H1 (cell line): Measurements from ENCODE around the gene KRTAP12-3. TPM values are rescaled to one million over a fixed set of nuclear protein-coding genes. Genes with fewer than 3 reads are reported as not detected.

Source experiments
- CTCF ChIA-PET: fragments of 300-600 bp; sonication (Branson Sonifier 250); formaldehyde crosslinking; loops from one replicate; lab custom pipeline; 2021; ENCODE audit not compliant: partially characterized antibody; lab: Charles Lee
- POLR2A ChIA-PET: fragments of 300-600 bp; sonication (Branson Sonifier 250); formaldehyde crosslinking; loops from one replicate; lab custom pipeline; 2021; ENCODE audit warnings: inconsistent platforms; ENCODE audit not compliant: partially characterized antibody; lab: Charles Lee
- DNase-seq, 2 experiments: peaks; one replicate each; pipeline versions ENCODE4 v3.0.0 to v3.0.0-alpha.2; 2010 to 2022; ENCODE audit warnings: low spot score in 2 of 2, low read depth in 1 of 2, mixed read lengths in 1 of 2
- FAIRE-seq: peaks from 2 replicates; lab custom pipeline; 2011; peaks lifted over from hg19 to GRCh38; lab: Jason Lieb, UNC
- H2AFZ ChIP-seq: 2 replicates; pipeline ENCODE4 v1.8.1; 2012; ENCODE audit warnings: low read length, inconsistent platforms
- H2AK5ac ChIP-seq: 2 replicates; pipeline ENCODE4 v1.6.1; 2013; ENCODE audit warnings: low read depth, low read length
- H2BK120ac ChIP-seq: replicated peaks from 2 replicates; pipeline ENCODE3; 2013; ENCODE audit warnings: low read depth, low read length, inconsistent platforms
- H2BK12ac ChIP-seq: 2 replicates; pipeline ENCODE4 v1.6.1; 2013; ENCODE audit warnings: low read depth, low read length
- H2BK15ac ChIP-seq: 2 replicates; pipeline ENCODE4 v1.6.1; 2013; ENCODE audit warnings: low read length
- H2BK20ac ChIP-seq: 2 replicates; pipeline ENCODE4 v1.6.1; 2013; ENCODE audit warnings: low read length
- H2BK5ac ChIP-seq: 2 replicates; pipeline ENCODE4 v1.6.1; 2013; ENCODE audit warnings: low read depth, low read length
- H3K14ac ChIP-seq: 2 replicates; pipeline ENCODE4 v1.6.1; 2013; ENCODE audit warnings: inconsistent platforms; ENCODE audit not compliant: insufficient read length
- H3K18ac ChIP-seq: 2 replicates; pipeline ENCODE4 v1.6.1; 2013; ENCODE audit warnings: low read length; ENCODE audit errors: extremely low read depth
- H3K23ac ChIP-seq: 2 replicates; pipeline ENCODE4 v1.6.1; 2013; ENCODE audit warnings: inconsistent platforms; ENCODE audit not compliant: insufficient read length
- H3K23me2 ChIP-seq: 2 replicates; pipeline ENCODE4 v1.6.1; 2013; ENCODE audit warnings: low read depth, low read length
- H3K27ac ChIP-seq: 2 replicates; pipeline ENCODE4 v1.6.1; 2011; ENCODE audit warnings: low read depth, low read length, inconsistent platforms
- H3K27me3 ChIP-seq, 4 experiments: replicated peaks in 1 of 4; 1 replicate in 1 of 4; 2 replicates in 3 of 4; pipeline versions ENCODE4 v1.6.1 to v1.8.1; 2011 to 2013; ENCODE audit warnings: low read length in 3 of 4, mild to moderate bottlenecking in 3 of 4, inconsistent platforms in 2 of 4, mixed read lengths in 2 of 4, moderate library complexity in 1 of 4; ENCODE audit not compliant: control insufficient read depth in 3 of 4, insufficient read depth in 3 of 4; ENCODE audit errors: extremely low read depth in 1 of 4
- H3K36me3 ChIP-seq, 4 experiments: 2 replicates each; pipeline versions ENCODE4 v1.6.1 to v1.8.1; 2011 to 2013; ENCODE audit warnings: mild to moderate bottlenecking in 4 of 4, low read length in 3 of 4, moderate library complexity in 2 of 4, control low read depth in 1 of 4, inconsistent platforms in 1 of 4; ENCODE audit not compliant: insufficient read depth in 4 of 4, control insufficient read depth in 2 of 4
- H3K4ac ChIP-seq: replicated peaks from 2 replicates; pipeline ENCODE3; 2013; ENCODE audit warnings: low read length, low read depth, mixed read lengths, inconsistent platforms; ENCODE audit not compliant: insufficient read length
- H3K4me1 ChIP-seq, 4 experiments: replicated peaks in 1 of 4; 1 replicate in 1 of 4; 2 replicates in 3 of 4; pipeline versions ENCODE4 v1.6.1 to v1.8.1; 2011 to 2013; ENCODE audit warnings: low read length in 3 of 4, inconsistent platforms in 2 of 4, mixed read lengths in 1 of 4; ENCODE audit not compliant: insufficient read depth in 4 of 4, control insufficient read depth in 3 of 4
- H3K4me2 ChIP-seq, 2 experiments: 2 replicates each; pipeline versions ENCODE4 v1.6.1 to v1.8.1; 2011 to 2013; ENCODE audit warnings: low read depth in 2 of 2, low read length in 2 of 2, control low read depth in 1 of 2, inconsistent platforms in 1 of 2, mild to moderate bottlenecking in 1 of 2; ENCODE audit not compliant: insufficient read depth in 1 of 2
- H3K4me3 ChIP-seq, 4 experiments: fragments of 200-600, 300-600 bp in 1 of 4; sonication (generic), shearing (Covaris generic), sonication (Bioruptor Twin) in 1 of 4; 2 replicates each; pipeline versions ENCODE4 v1.5.1 to v1.8.1; 2011 to 2016; ENCODE audit warnings: low read length in 4 of 4, low read depth in 3 of 4, control low read depth in 2 of 4, inconsistent platforms in 2 of 4, mild to moderate bottlenecking in 2 of 4, mixed read lengths in 1 of 4, moderate library complexity in 1 of 4; ENCODE audit not compliant: insufficient read depth in 2 of 4; ENCODE audit errors: extremely low read depth in 1 of 4
- H3K56ac ChIP-seq: replicated peaks from 2 replicates; pipeline ENCODE3; 2013; ENCODE audit warnings: low read depth, mild to moderate bottlenecking, mixed read lengths, low read length, inconsistent platforms; ENCODE audit not compliant: insufficient read length
- H3K79me1 ChIP-seq: 2 replicates; pipeline ENCODE4 v1.6.1; 2013; ENCODE audit warnings: low read depth, low read length, control low read depth
- H3K79me2 ChIP-seq, 2 experiments: 2 replicates each; pipeline versions ENCODE4 v1.6.1 to v1.8.1; 2012 to 2013; ENCODE audit warnings: low read length in 2 of 2, mild to moderate bottlenecking in 2 of 2, inconsistent platforms in 1 of 2; ENCODE audit not compliant: insufficient read depth in 2 of 2, control insufficient read depth in 1 of 2
- H3K9ac ChIP-seq, 4 experiments: replicated peaks in 1 of 4; 1 replicate in 1 of 4; 2 replicates in 3 of 4; pipeline versions ENCODE4 v1.6.1 to v1.8.1; 2011 to 2013; ENCODE audit warnings: low read depth in 3 of 4, low read length in 3 of 4, control low read depth in 2 of 4, mild to moderate bottlenecking in 2 of 4, moderate library complexity in 2 of 4, inconsistent platforms in 1 of 4; ENCODE audit errors: extremely low read depth in 1 of 4
- H3K9me3 ChIP-seq, 2 experiments: 2 replicates each; pipeline versions ENCODE4 v1.6.1 to v1.8.1; 2012 to 2013; ENCODE audit warnings: mild to moderate bottlenecking in 2 of 2, moderate library complexity in 2 of 2, control low read depth in 1 of 2, inconsistent platforms in 1 of 2, low read depth in 1 of 2, low read length in 1 of 2, mixed read lengths in 1 of 2; ENCODE audit not compliant: insufficient read depth in 2 of 2
- H4K20me1 ChIP-seq, 2 experiments: replicated peaks in 1 of 2; 2 replicates each; pipeline versions ENCODE3 to v1.8.1; 2011 to 2013; ENCODE audit warnings: inconsistent platforms in 2 of 2, low read length in 2 of 2, mild to moderate bottlenecking in 1 of 2; ENCODE audit not compliant: insufficient read depth in 2 of 2, control insufficient read depth in 1 of 2
- H4K5ac ChIP-seq: 2 replicates; pipeline ENCODE4 v1.6.1; 2013; ENCODE audit warnings: low read length, low read depth, mixed read lengths, inconsistent platforms; ENCODE audit not compliant: insufficient read length
- H4K8ac ChIP-seq: 2 replicates; pipeline ENCODE4 v1.8.0; 2013; ENCODE audit warnings: mild to moderate bottlenecking, moderate library complexity, low read length, inconsistent platforms; ENCODE audit not compliant: insufficient read depth; ENCODE audit errors: extremely low read depth
- H4K91ac ChIP-seq: replicated peaks from 2 replicates; pipeline ENCODE3; 2013; ENCODE audit warnings: low read length, mixed read lengths, inconsistent platforms; ENCODE audit not compliant: insufficient read length
- NRF1 ChIP-seq: IDR thresholded peaks from 2 replicates; pipeline ENCODE4 v1.6.1; 2011; ENCODE audit warnings: mild to moderate bottlenecking, low read depth, low read length, improper control_type of control experiment
- SAP30 ChIP-seq: fragments of 300-600 bp; sonication (generic); IDR thresholded peaks from 2 replicates; pipeline ENCODE4 v1.7.1; 2012; ENCODE audit warnings: low read length, moderate library complexity, mild to moderate bottlenecking, inconsistent platforms; ENCODE audit not compliant: insufficient read depth, insufficient replicate concordance
- SUZ12 ChIP-seq: fragments of 200-600 bp; sonication (generic); IDR thresholded peaks from 2 replicates; pipeline ENCODE4 v1.6.1; 2012; ENCODE audit warnings: mild to moderate bottlenecking, inconsistent platforms, low read length, moderate library complexity, mixed read lengths
- TAF1 ChIP-seq: IDR thresholded peaks from 2 replicates; pipeline ENCODE4 v1.6.1; 2011; ENCODE audit warnings: mild to moderate bottlenecking, low read depth, low read length
- WGBS, 2 experiments: shearing (Covaris generic) in 1 of 2; methylation state at CpG; one replicate each; pipeline versions ENCODE4 v1.1.6 to v1.1.7; 2013 to 2015; ENCODE audit warnings: low lambda C conversion rate in 2 of 2, mixed read lengths in 2 of 2, inconsistent platforms in 1 of 2, low coverage in 1 of 2, missing lambda C conversion rate in 1 of 2; ENCODE audit not compliant: insufficient replicate concordance in 2 of 2, insufficient coverage in 1 of 2, insufficient read length in 1 of 2; ENCODE audit errors: extremely low coverage in 1 of 2, missing lambda C conversion rate in 1 of 2; 5-methylcytosine and 5-hydroxymethylcytosine counted together
- polyA plus RNA-seq, 7 experiments: library from polyadenylated mRNA; depleted of rRNA in 3 of 7; stranded (reverse) in 5 of 7; unstranded in 2 of 7; fragments of >200 nt in 5 of 7; fragments of 200-250 nt in 2 of 7; gene quantifications; 1 replicate in 5 of 7; 2 replicates in 1 of 7; 4 replicates in 1 of 7; pipeline versions ENCODE4 v1.2.1 to v1.2.3, GENCODE V29; 2011 to 2013; ENCODE audit warnings: missing spikeins in 2 of 7, mixed read lengths in 2 of 7
- total RNA-seq: library from RNA; stranded (reverse); fragmentation: NEBNext Ultra II Directional; extraction: Animal tissue kit (Norgen Biotek cat#: 25700); gene quantifications from 2 replicates; pipeline ENCODE4 v1.2.1, GENCODE V29; 2021

KRTAP12-3 gene
- total and polyA plus RNA-seq, 2 of the 8 experiments (the other 6 are each of a cell fraction or from before 2014, with no cell fraction given) = not detected

DNA sequence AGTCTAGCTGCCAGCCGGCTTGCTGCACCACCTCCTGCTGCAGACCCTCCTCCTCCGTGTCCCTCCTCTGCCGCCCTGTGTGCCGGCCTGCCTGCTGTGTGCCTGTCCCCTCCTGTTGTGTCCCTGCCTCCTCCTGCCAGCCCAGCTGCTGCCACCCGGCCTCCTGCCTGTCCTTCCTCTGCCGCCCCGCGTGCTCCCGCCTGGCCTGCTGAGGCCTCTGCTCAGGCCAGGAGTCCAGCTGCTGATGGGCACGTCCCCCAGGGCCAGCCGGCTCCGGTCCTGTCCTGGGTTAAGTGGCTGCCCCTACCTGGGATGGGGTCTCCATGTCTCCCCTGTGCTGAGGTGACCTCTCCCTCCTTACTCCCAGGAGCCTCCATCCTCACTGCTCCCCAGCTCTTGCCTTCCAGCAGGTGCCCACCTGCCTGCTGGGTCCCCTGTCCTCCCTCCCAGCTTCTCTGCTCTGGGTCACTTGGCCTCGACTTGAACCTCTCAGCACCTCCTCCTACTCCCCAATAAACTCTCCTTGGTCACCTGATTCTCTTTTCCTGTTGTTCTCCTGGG, 45.0 kb upstream of the KRTAP12-3 start:
- no peak overlapping the region for H3K4me2 ChIP-seq
- WGBS, 2 experiments = 93% methylated on average over 13 of the region's 13 CpGs; no CpG with 5 or more reads in 1 of the 2 experiments
- no peak overlapping the region for H3K9ac ChIP-seq
- 0 out of 2 replicates have a peak overlapping the region, but pooled peaks have one; percentile 53 for H2BK15ac ChIP-seq
- H3K4ac ChIP-seq = no peak overlapping the region
- TF ChIP-seq SUZ12 (no peak), TAF1 (no peak), NRF1 (no peak), SAP30 (no peak)
- H3K36me3 ChIP-seq = no peaks in the 10 kb centered on the region
- FAIRE-seq (no peak), DNase-seq (peak in 1 of 2 experiments; percentile 38)
- peaks cover 19 to 22% of the 10 kb centered on the region in 2 experiments for H3K9me3 ChIP-seq
- H2AK5ac ChIP-seq = no peak overlapping the region
- H4K91ac ChIP-seq = no peak overlapping the region
- no peak overlapping the region for H3K4me3 ChIP-seq
- H2BK12ac ChIP-seq = 0 out of 2 replicates have a peak overlapping the region, but pooled peaks have one; percentile 50
- H2AFZ ChIP-seq = no peak overlapping the region
- no peak overlapping the region for H3K23ac ChIP-seq
- no peaks in the 10 kb centered on the region for H3K79me2 ChIP-seq
- peaks cover 0 to 1% of the 10 kb centered on the region in 2 experiments for H4K20me1 ChIP-seq
- H3K23me2 ChIP-seq = no peaks in the 10 kb centered on the region
- peaks cover 0 to 6% (median 2%) of the 10 kb centered on the region in 4 experiments; a peak in 4 of 7 replicates for H3K4me1 ChIP-seq
- POLR2A ChIA-PET = no interaction called here
- CTCF ChIA-PET = no interaction called here
- H2BK5ac ChIP-seq = no peak overlapping the region
- H3K27ac ChIP-seq = no peak overlapping the region
- no peak overlapping the region for H4K8ac ChIP-seq
- H4K5ac ChIP-seq = no peak overlapping the region
- no peak overlapping the region for H2BK20ac ChIP-seq
- no peak overlapping the region for H3K56ac ChIP-seq
- no peak overlapping the region for H2BK120ac ChIP-seq
- no peak overlapping the region for H3K14ac ChIP-seq
- no peaks in the 10 kb centered on the region for H3K79me1 ChIP-seq
- no peaks in the 10 kb centered on the region for H3K27me3 ChIP-seq
- no peak overlapping the region for H3K18ac ChIP-seq
